SK-N-SH (cell line): Measurements from ENCODE around the gene IRGQ. TPM values are rescaled to one million over a fixed set of nuclear protein-coding genes. Genes with fewer than 3 reads are reported as not detected.

Experiments
- CTCF ChIA-PET: fragments of 300-600, 350-600 bp; formaldehyde crosslinking; extraction: SDS; loops from one replicate; lab custom pipeline; 2021; lab: Yijun Ruan, JAX
- POLR2A ChIA-PET: fragments of 350-600 bp; sonication (Branson Sonifier 250); formaldehyde crosslinking; extraction: SDS; loops from one replicate; lab custom pipeline; 2020; ENCODE audit warnings: antibody characterized with exemption, inconsistent platforms; lab: Yijun Ruan, JAX
- DNase-seq: peaks from one replicate; pipeline ENCODE4 v3.0.0; 2012
- H2AFZ ChIP-seq: fragments of 200-600 bp; sonication (generic); 2 replicates; pipeline ENCODE4 v1.8.1; 2016; ENCODE audit warnings: antibody characterized with exemption, mild to moderate bottlenecking, low read depth
- H3F3A ChIP-seq: fragments of 200-600 bp; sonication (generic); replicated peaks from 2 replicates; pipeline ENCODE3; 2016; ENCODE audit warnings: antibody characterized with exemption, mild to moderate bottlenecking; ENCODE audit not compliant: insufficient read depth
- H3K27ac ChIP-seq, 2 experiments: fragments of 200-500 bp in 1 of 2; fragments of 200-600 bp in 1 of 2; sonication (Bioruptor generic) in 1 of 2; sonication (generic), shearing (Covaris generic) in 1 of 2; 2 replicates each; pipeline versions ENCODE4 v1.5.1 to v1.6.1; 2014 to 2016; ENCODE audit warnings: low read depth in 2 of 2, inconsistent platforms in 1 of 2, low read length in 1 of 2, mild to moderate bottlenecking in 1 of 2, mixed read lengths in 1 of 2
- H3K27me3 ChIP-seq: fragments of 200-600 bp; sonication (generic), shearing (Covaris generic); 2 replicates; pipeline ENCODE4 v1.6.1; 2016; ENCODE audit warnings: mixed run types; ENCODE audit not compliant: insufficient read depth
- H3K36me3 ChIP-seq, 2 experiments: fragments of 200-500 bp in 1 of 2; fragments of 200-600 bp in 1 of 2; sonication (Bioruptor generic) in 1 of 2; sonication (generic) in 1 of 2; replicated peaks in 1 of 2; 2 replicates each; pipeline versions ENCODE3 to v1.5.1; 2014 to 2016; ENCODE audit warnings: low read length in 1 of 2, mild to moderate bottlenecking in 1 of 2; ENCODE audit not compliant: insufficient read depth in 2 of 2, control insufficient read depth in 1 of 2
- H3K4me1 ChIP-seq, 2 experiments: fragments of 200-500 bp in 1 of 2; fragments of 200-600 bp in 1 of 2; sonication (Bioruptor generic) in 1 of 2; sonication (generic), shearing (Covaris generic) in 1 of 2; 2 replicates each; pipeline versions ENCODE4 v1.5.1 to v1.6.1; 2014 to 2016; ENCODE audit warnings: low read depth in 1 of 2, low read length in 1 of 2, mixed run types in 1 of 2; ENCODE audit not compliant: insufficient read depth in 2 of 2, control insufficient read depth in 1 of 2
- H3K4me2 ChIP-seq: fragments of 200-600 bp; sonication (generic), shearing (Covaris generic); 2 replicates; pipeline ENCODE4 v1.6.1; 2017; ENCODE audit warnings: mixed run types
- H3K4me3 ChIP-seq, 2 experiments: fragments of 200-500 bp in 1 of 2; fragments of 200-600 bp in 1 of 2; sonication (Bioruptor generic) in 1 of 2; sonication (generic), shearing (Covaris generic) in 1 of 2; 2 replicates each; pipeline versions ENCODE4 v1.5.1 to v1.8.1; 2014 to 2016; ENCODE audit warnings: low read depth in 2 of 2, inconsistent platforms in 1 of 2, low read length in 1 of 2, mild to moderate bottlenecking in 1 of 2, mixed read lengths in 1 of 2, moderate library complexity in 1 of 2
- H3K79me2 ChIP-seq: fragments of 200-600 bp; sonication (generic); 2 replicates; pipeline ENCODE4 v1.8.1; 2017; ENCODE audit warnings: mild to moderate bottlenecking; ENCODE audit not compliant: insufficient read depth
- H3K9ac ChIP-seq: fragments of 200-600 bp; sonication (generic); 2 replicates; pipeline ENCODE4 v1.6.1; 2017; ENCODE audit warnings: mixed run types
- H3K9me2 ChIP-seq: fragments of 200-600 bp; sonication (generic); 2 replicates; pipeline ENCODE4 v1.6.1; 2017; ENCODE audit warnings: mixed run types
- H3K9me3 ChIP-seq: fragments of 200-600 bp; sonication (generic); 2 replicates; pipeline ENCODE4 v1.6.1; 2017; ENCODE audit warnings: mixed run types, mild to moderate bottlenecking, moderate library complexity
- H4K20me1 ChIP-seq: fragments of 200-600 bp; sonication (generic); 2 replicates; pipeline ENCODE4 v1.6.1; 2017; ENCODE audit warnings: mild to moderate bottlenecking, mixed run types; ENCODE audit not compliant: insufficient read depth
- CHD2 ChIP-seq: fragments of 150-350 bp; IDR thresholded peaks from 2 replicates; pipeline ENCODE4 v1.6.1; 2018; ENCODE audit warnings: low read length; ENCODE audit not compliant: partially characterized antibody
- JUND ChIP-seq: IDR thresholded peaks from 2 replicates; pipeline ENCODE4 v1.4.0; 2012
- MXI1 ChIP-seq: IDR thresholded peaks from 2 replicates; pipeline ENCODE4 v1.6.1; 2012; ENCODE audit warnings: mild to moderate bottlenecking, low read depth, low read length, improper control_type of control experiment
- PBX3 ChIP-seq: IDR thresholded peaks from 2 replicates; pipeline ENCODE4; 2012
- RAD21 ChIP-seq: IDR thresholded peaks from 2 replicates; pipeline ENCODE4 v1.6.1; 2012; ENCODE audit warnings: mild to moderate bottlenecking, low read length
- RCOR1 ChIP-seq: fragments of 150-350 bp; IDR thresholded peaks from 2 replicates; pipeline ENCODE4 v1.6.1; 2017; ENCODE audit warnings: antibody characterized with exemption, low read length
- SIN3A ChIP-seq: IDR thresholded peaks from 2 replicates; pipeline ENCODE4 v1.6.1; 2012; ENCODE audit warnings: low read depth, mild to moderate bottlenecking, low read length, moderate library complexity, borderline replicate concordance
- SMC3 ChIP-seq: IDR thresholded peaks from 2 replicates; pipeline ENCODE4 v1.6.1; 2012; ENCODE audit warnings: low read depth, low read length, improper control_type of control experiment
- TCF12 ChIP-seq: IDR thresholded peaks from 2 replicates; pipeline ENCODE4 v1.4.0; 2012
- TEAD4 ChIP-seq: IDR thresholded peaks from 2 replicates; pipeline ENCODE4 v1.4.0; 2012; ENCODE audit warnings: mild to moderate bottlenecking, borderline replicate concordance; ENCODE audit not compliant: insufficient read depth
- ZBTB33 ChIP-seq: IDR thresholded peaks from 2 replicates; pipeline ENCODE4 v1.4.0; 2012; ENCODE audit warnings: low read depth, borderline replicate concordance
- WGBS: methylation state at CpG from one replicate; pipeline ENCODE4 v1.1.6; 2017; ENCODE audit warnings: low lambda C conversion rate; 5-methylcytosine and 5-hydroxymethylcytosine counted together
- polyA plus RNA-seq, 3 experiments: library from polyadenylated mRNA; depleted of rRNA; stranded (reverse); fragments of >200 nt; gene quantifications; 2 replicates each; pipeline ENCODE4 v1.2.3, GENCODE V29; 2012
- TF ChIP-seq, protein P1 (sequence below): fragments of 150-350 bp; IDR thresholded peaks from 2 replicates; pipeline ENCODE4 v1.6.1; 2016; ENCODE audit warnings: mild to moderate bottlenecking, low read depth, low read length
- TF ChIP-seq, protein P2 (sequence below): fragments of 200-600 bp; sonication (generic); IDR thresholded peaks from 2 replicates; pipeline ENCODE4 v1.6.1; 2017; ENCODE audit warnings: antibody characterized with exemption, mild to moderate bottlenecking, moderate library complexity
- TF ChIP-seq, protein P3 (sequence below): IDR thresholded peaks from 2 replicates; pipeline ENCODE4 v1.4.0; 2012; ENCODE audit warnings: low read depth
- TF ChIP-seq, protein P4 (sequence below): IDR thresholded peaks from 2 replicates; pipeline ENCODE4 v1.4.0; 2012; ENCODE audit warnings: low read depth, borderline replicate concordance

The IRGQ gene
- polyA plus RNA-seq, 1 of the 3 experiments (the other 2 are of a cell fraction): 8.4 TPM

DNA sequence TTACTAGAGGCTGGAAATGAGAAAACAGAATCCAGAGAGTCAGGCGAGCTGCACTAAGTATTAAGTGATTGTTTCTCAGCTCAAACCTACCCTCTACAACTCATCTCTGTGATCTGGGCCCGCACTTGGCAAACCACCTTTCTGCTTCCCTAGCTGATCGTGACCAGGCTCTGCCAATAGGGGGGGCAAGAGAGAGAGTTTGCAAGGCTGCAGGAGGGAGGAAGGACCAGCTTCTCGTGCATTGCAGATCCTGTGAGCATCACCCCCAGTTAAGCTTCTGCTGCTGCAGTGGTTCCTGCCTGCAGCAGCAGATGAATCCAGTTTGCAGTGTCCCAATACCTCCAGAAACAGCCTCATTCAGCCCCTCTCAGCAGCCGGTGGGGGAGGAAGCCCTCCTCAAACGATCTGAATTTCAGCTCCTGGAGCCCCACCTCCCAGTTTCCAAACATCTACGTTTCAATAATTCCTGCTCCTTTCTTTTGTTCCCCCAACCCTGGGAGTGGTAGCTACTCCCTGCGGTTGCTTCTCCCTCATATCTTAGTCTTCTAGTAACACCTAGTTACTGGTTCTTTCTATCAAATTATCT, 40.7 kb downstream of the IRGQ start:
- H3K4me1 ChIP-seq: no peaks in the 10 kb centered on the region
- TF ChIP-seq TEAD4 (no peak), MXI1 (no peak), SMC3 (peak; percentile 63), RAD21 (peak; percentile 75), CHD2 (no peak)
- TF ChIP-seq, protein P1, sequence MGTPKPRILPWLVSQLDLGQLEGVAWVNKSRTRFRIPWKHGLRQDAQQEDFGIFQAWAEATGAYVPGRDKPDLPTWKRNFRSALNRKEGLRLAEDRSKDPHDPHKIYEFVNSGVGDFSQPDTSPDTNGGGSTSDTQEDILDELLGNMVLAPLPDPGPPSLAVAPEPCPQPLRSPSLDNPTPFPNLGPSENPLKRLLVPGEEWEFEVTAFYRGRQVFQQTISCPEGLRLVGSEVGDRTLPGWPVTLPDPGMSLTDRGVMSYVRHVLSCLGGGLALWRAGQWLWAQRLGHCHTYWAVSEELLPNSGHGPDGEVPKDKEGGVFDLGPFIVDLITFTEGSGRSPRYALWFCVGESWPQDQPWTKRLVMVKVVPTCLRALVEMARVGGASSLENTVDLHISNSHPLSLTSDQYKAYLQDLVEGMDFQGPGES: no peak
- TF ChIP-seq, protein P2, sequence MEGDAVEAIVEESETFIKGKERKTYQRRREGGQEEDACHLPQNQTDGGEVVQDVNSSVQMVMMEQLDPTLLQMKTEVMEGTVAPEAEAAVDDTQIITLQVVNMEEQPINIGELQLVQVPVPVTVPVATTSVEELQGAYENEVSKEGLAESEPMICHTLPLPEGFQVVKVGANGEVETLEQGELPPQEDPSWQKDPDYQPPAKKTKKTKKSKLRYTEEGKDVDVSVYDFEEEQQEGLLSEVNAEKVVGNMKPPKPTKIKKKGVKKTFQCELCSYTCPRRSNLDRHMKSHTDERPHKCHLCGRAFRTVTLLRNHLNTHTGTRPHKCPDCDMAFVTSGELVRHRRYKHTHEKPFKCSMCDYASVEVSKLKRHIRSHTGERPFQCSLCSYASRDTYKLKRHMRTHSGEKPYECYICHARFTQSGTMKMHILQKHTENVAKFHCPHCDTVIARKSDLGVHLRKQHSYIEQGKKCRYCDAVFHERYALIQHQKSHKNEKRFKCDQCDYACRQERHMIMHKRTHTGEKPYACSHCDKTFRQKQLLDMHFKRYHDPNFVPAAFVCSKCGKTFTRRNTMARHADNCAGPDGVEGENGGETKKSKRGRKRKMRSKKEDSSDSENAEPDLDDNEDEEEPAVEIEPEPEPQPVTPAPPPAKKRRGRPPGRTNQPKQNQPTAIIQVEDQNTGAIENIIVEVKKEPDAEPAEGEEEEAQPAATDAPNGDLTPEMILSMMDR: peak; percentile 78
- H3K4me2 ChIP-seq: no peak overlapping the region
- no peaks in the 10 kb centered on the region for H3K27me3 ChIP-seq
- 57% methylated on average over 7 of the region's 8 CpGs for WGBS
- ChIA-PET POLR2A (interaction anchor here (0.7 kb wide), 1 partner anchor 41 kb away, joined by 5 read pairs; the partner anchor contains the start of genes IRGQ and ZNF576), CTCF (interaction anchor here (0.6 to 8.5 kb wide), 39 partner anchors 8 to 240 kb away, joined by 3 to 104 read pairs (median 4); partner anchors contain the start of genes IRGQ, PINLYP, PLAUR and XRCC1)
- H3K27ac ChIP-seq: no peak overlapping the region
- no peaks in the 10 kb centered on the region; the same call in 1 of the 2 replicates for H3K79me2 ChIP-seq
- no peaks in the 10 kb centered on the region for H4K20me1 ChIP-seq
- DNase-seq: peak; percentile 85
- H3K36me3 ChIP-seq: peaks cover 18 to 39% of the 10 kb centered on the region in 2 experiments
- peaks cover 18% of the 10 kb centered on the region for H3F3A ChIP-seq
- no peak overlapping the region for H3K4me3 ChIP-seq
- no peaks in the 10 kb centered on the region for H3K9me2 ChIP-seq
- no peak overlapping the region for H2AFZ ChIP-seq
- H3K9ac ChIP-seq: no peak overlapping the region
- no peaks in the 10 kb centered on the region for H3K9me3 ChIP-seq

- 94% methylated on average over 15 of the region's 15 CpGs for WGBS
- no peak overlapping the region for H3K4me3 ChIP-seq
- no peaks in the 10 kb centered on the region for H3K27me3 ChIP-seq
- POLR2A ChIA-PET: interaction anchor here (0.7 kb wide), 1 partner anchor 42 kb away, joined by 5 read pairs; the partner anchor contains the start of genes IRGQ and ZNF576
- H4K20me1 ChIP-seq: no peaks in the 10 kb centered on the region
- no peak overlapping the region for H3K9ac ChIP-seq
- DNase-seq: no peak
- H3K9me2 ChIP-seq: no peaks in the 10 kb centered on the region
- H3K36me3 ChIP-seq: peaks cover 22 to 44% of the 10 kb centered on the region in 2 experiments
- H3K9me3 ChIP-seq: no peaks in the 10 kb centered on the region
- no peak overlapping the region for H2AFZ ChIP-seq
- no peaks in the 10 kb centered on the region; the same call in 1 of the 2 replicates for H3K79me2 ChIP-seq
- H3K4me2 ChIP-seq: no peak overlapping the region
- CTCF ChIA-PET: interaction anchor here (0.6 to 8.5 kb wide), 34 partner anchors 8 to 230 kb away, joined by 3 to 104 read pairs (median 6); partner anchors contain the start of genes IRGQ, PINLYP, XRCC1 and ZNF575
- TF ChIP-seq TCF12: no peak
- TF ChIP-seq SIN3A: no peak
- no peak for TF ChIP-seq JUND
- TF ChIP-seq PBX3: no peak
- no peak for TF ChIP-seq RCOR1
- no peak for TF ChIP-seq ZBTB33
- TF ChIP-seq, protein P3, sequence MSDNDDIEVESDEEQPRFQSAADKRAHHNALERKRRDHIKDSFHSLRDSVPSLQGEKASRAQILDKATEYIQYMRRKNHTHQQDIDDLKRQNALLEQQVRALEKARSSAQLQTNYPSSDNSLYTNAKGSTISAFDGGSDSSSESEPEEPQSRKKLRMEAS: no peak
- TF ChIP-seq, protein P1: no peak
- no peak for TF ChIP-seq MXI1
- TF ChIP-seq RAD21: no peak
- TF ChIP-seq, protein P4, sequence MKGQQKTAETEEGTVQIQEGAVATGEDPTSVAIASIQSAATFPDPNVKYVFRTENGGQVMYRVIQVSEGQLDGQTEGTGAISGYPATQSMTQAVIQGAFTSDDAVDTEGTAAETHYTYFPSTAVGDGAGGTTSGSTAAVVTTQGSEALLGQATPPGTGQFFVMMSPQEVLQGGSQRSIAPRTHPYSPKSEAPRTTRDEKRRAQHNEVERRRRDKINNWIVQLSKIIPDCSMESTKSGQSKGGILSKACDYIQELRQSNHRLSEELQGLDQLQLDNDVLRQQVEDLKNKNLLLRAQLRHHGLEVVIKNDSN: no peak
- peaks cover 18% of the 10 kb centered on the region for H3F3A ChIP-seq
- no peaks in the 10 kb centered on the region for H3K4me1 ChIP-seq
- no peak overlapping the region for H3K27ac ChIP-seq
These were observed 41.5 kb downstream of the IRGQ start for GRCh38 chr19:43554317-43554895.
